ENCODE measurements around the gene TOMM6.

TOMM6 gene

GRCh38 chr6:41778895-41779294, 8.6 kb upstream of the TOMM6 start:
- CTCF ChIA-PET, result interaction anchor here (0.7 to 6.7 kb wide), 7 partner anchors 8 to 315 kb away, joined by 3 to 52 read pairs (median 3); partner anchors contain the start of gene TOMM6

GRCh38 chr6:41779336-41779735, 8.2 kb upstream of the TOMM6 start:
- DNase-seq (ENCODE audit: extremely low spot score), result no peak
- ChIA-PET CTCF (interaction anchor here (0.7 to 11.1 kb wide), 3 partner anchors 46 to 266 kb away, joined by 3 to 253 read pairs (median 4); partner anchors contain the start of gene TAF8), POLR2A (no interaction called here)
- TF ChIP-seq CTCF (IDR thresholded peaks at IDR 0.05; ENCODE audit: control extremely low read depth, extremely low read depth, low read depth, missing control alignments), result no peak

More at GRCh38 chr6:41778895-41779294, 8.6 kb upstream of the TOMM6 start:
- DNase-seq (ENCODE audit: extremely low spot score), result no peak
- TF ChIP-seq CTCF (IDR thresholded peaks at IDR 0.05; ENCODE audit: control extremely low read depth, extremely low read depth, low read depth, missing control alignments), result no peak
- POLR2A ChIA-PET, result no interaction called here

- peak; percentile 100 for TF ChIP-seq CTCF (IDR thresholded peaks at IDR 0.05; ENCODE audit: control extremely low read depth, extremely low read depth, low read depth, missing control alignments)
- ChIA-PET CTCF (interaction anchor here (0.7 to 11.1 kb wide), 3 partner anchors 46 to 266 kb away, joined by 3 to 253 read pairs (median 4); partner anchors contain the start of gene TAF8), POLR2A (no interaction called here)
- DNase-seq (ENCODE audit: extremely low spot score), result peak; percentile 99
These were observed 7.5 kb upstream of the TOMM6 start, which contains the start of gene FRS3 for GRCh38 chr6:41779788-41780550. Gene FRS3, minus strand, starts transcription at chr6:41779900. Its CDS starts 2,913 bp downstream, at chr6:41776987.

- no peak for DNase-seq (ENCODE audit: extremely low spot score)
- ChIA-PET CTCF (interaction anchor here (1.2 to 11.1 kb wide), 4 partner anchors 23 to 265 kb away, joined by 3 to 253 read pairs (median 8); partner anchors contain the start of gene TAF8), POLR2A (no interaction called here)
- no peak for TF ChIP-seq CTCF (IDR thresholded peaks at IDR 0.05; ENCODE audit: control extremely low read depth, extremely low read depth, low read depth, missing control alignments)
These were observed 6.7 kb upstream of the TOMM6 start, which contains the start of gene PRICKLE4 for GRCh38 chr6:41780551-41781365. Gene PRICKLE4, plus strand, starts transcription at chr6:41780782. Its CDS starts 2,692 bp downstream, at chr6:41783474.

- TF ChIP-seq CTCF (IDR thresholded peaks at IDR 0.05; ENCODE audit: control extremely low read depth, extremely low read depth, low read depth, missing control alignments), result no peak
- no peak for DNase-seq (ENCODE audit: extremely low spot score)
- POLR2A ChIA-PET, result no interaction called here
- CTCF ChIA-PET, result interaction anchor here (0.7 to 11.1 kb wide), 5 partner anchors 23 to 264 kb away, joined by 3 to 253 read pairs (median 3); partner anchors contain the start of genes BYSL, MED20 and TAF8
These were observed 6.1 kb upstream of the TOMM6 start for GRCh38 chr6:41781366-41781730.
